Endodermal cell (in vitro differentiated cells): ENCODE measurements around the gene ZNF511. TPM values are rescaled to one million over a fixed set of nuclear protein-coding genes. Genes with fewer than 3 reads are reported as not detected.
A peak's percentile ranks its signal among the peaks of the same experiment; 100 is the strongest.

Experiments used
- DNase-seq: peaks from one replicate; pipeline ENCODE4 v3.0.0-alpha.2; 2017
- H3K27ac ChIP-seq: 2 replicates; pipeline ENCODE4 v1.5.1; 2013; ENCODE audit warnings: mild to moderate bottlenecking, low read depth, low read length, moderate library complexity
- H3K27me3 ChIP-seq: 2 replicates; pipeline ENCODE4 v1.6.1; 2013; ENCODE audit warnings: mild to moderate bottlenecking, low read length, moderate library complexity; ENCODE audit not compliant: insufficient read depth, control insufficient read depth, poor library complexity, severe bottlenecking
- H3K36me3 ChIP-seq: 2 replicates; pipeline ENCODE4 v1.7.0; 2013; ENCODE audit warnings: mild to moderate bottlenecking, low read length, moderate library complexity; ENCODE audit not compliant: control insufficient read depth, insufficient read depth
- H3K4me1 ChIP-seq: one replicate; pipeline ENCODE4 v1.7.0; 2013; ENCODE audit warnings: low read length; ENCODE audit not compliant: control insufficient read depth, insufficient read depth
- H3K4me3 ChIP-seq: 2 replicates; pipeline ENCODE4 v1.5.1; 2013; ENCODE audit warnings: mild to moderate bottlenecking, low read length, moderate library complexity
- H3K9ac ChIP-seq: 2 replicates; pipeline ENCODE4 v1.6.1; 2013; ENCODE audit warnings: mild to moderate bottlenecking, low read length, moderate library complexity; ENCODE audit not compliant: poor library complexity, severe bottlenecking; ENCODE audit errors: extremely low read depth
- H3K9me3 ChIP-seq: 2 replicates; pipeline ENCODE4 v1.6.1; 2013; ENCODE audit warnings: mild to moderate bottlenecking, low read length, moderate library complexity; ENCODE audit not compliant: control insufficient read depth
- H3K27ac Mint-ChIP-seq: 2 replicates; pipeline ENCODE4 v1.8.0; 2020; ENCODE audit warnings: mixed read lengths
- H3K27me3 Mint-ChIP-seq: 2 replicates; pipeline ENCODE4 v1.8.0; 2021; ENCODE audit warnings: mild to moderate bottlenecking, mixed read lengths; ENCODE audit not compliant: insufficient read depth
- H3K36me3 Mint-ChIP-seq: 2 replicates; pipeline ENCODE4 v1.8.0; 2020; ENCODE audit warnings: low read depth, mixed read lengths
- H3K4me1 Mint-ChIP-seq: 2 replicates; pipeline ENCODE4 v1.8.0; 2020; ENCODE audit warnings: mixed read lengths
- H3K4me3 Mint-ChIP-seq: 2 replicates; pipeline ENCODE4 v1.8.0; 2020; ENCODE audit warnings: mild to moderate bottlenecking, moderate library complexity, mixed read lengths
- H3K9me3 Mint-ChIP-seq: 2 replicates; pipeline ENCODE4 v1.8.0; 2020; ENCODE audit warnings: mild to moderate bottlenecking, mixed read lengths
- CTCF ChIP-seq: fragments of 200-600 bp; sonication (generic); conservative IDR thresholded peaks from 2 replicates; pipeline ENCODE4 v1.5.0; 2021; ENCODE audit warnings: antibody characterized with exemption, mild to moderate bottlenecking
- WGBS, 2 experiments: methylation state at CpG; one replicate each; pipeline versions ENCODE4 v1.1.5 to v1.1.7; 2013; ENCODE audit warnings: missing lambda C conversion rate in 2 of 2, mixed read lengths in 1 of 2; ENCODE audit not compliant: insufficient coverage in 1 of 2, insufficient read length in 1 of 2; 5-methylcytosine and 5-hydroxymethylcytosine counted together
- total RNA-seq, 2 donors: library from RNA; stranded (reverse); fragmentation: NEBNext Ultra II Directional in 1 of 2; extraction: Animal tissue kit (Norgen Biotek cat#: 25700) in 1 of 2; gene quantifications; 2 replicates in 1 of 2; 3 replicates in 1 of 2; pipeline ENCODE4 v1.2.1, GENCODE V29; 2021

Gene ZNF511
- total RNA-seq, 2 donors from 2014 or later, result 48.1 to 57.6 TPM

GRCh38 chr10:133350283-133350949 is 41.7 kb downstream of the ZNF511 start:
- Mint-ChIP-seq H3K4me1 (peaks cover 7% of the 10 kb centered on the region), H3K36me3 (peaks cover under 1% of the 10 kb centered on the region), H3K4me3 (no peak overlapping the region), H3K27me3 (peaks cover 7% of the 10 kb centered on the region), H3K27ac (no peak overlapping the region), H3K9me3 (no peaks in the 10 kb centered on the region)
- 87 to 90% methylated on average over 7 to 12 of the region's 12 CpGs for WGBS, 2 experiments
- no peak overlapping the region for H3K4me3 ChIP-seq
- H3K27ac ChIP-seq, result no peak overlapping the region
- H3K27me3 ChIP-seq, result no peaks in the 10 kb centered on the region
- H3K36me3 ChIP-seq, result peaks cover 11% of the 10 kb centered on the region
- no peak for TF ChIP-seq CTCF
- no peak for DNase-seq
- no peaks in the 10 kb centered on the region for H3K4me1 ChIP-seq
- H3K9ac ChIP-seq, result no peak overlapping the region
- H3K9me3 ChIP-seq, result no peaks in the 10 kb centered on the region

GRCh38 chr10:133350950-133351329 is 42.2 kb downstream of the ZNF511 start:
- Histone ChIP-seq H3K9ac (no peak overlapping the region), H3K27me3 (no peaks in the 10 kb centered on the region), H3K4me1 (peaks cover 3% of the 10 kb centered on the region), H3K27ac (no peak overlapping the region), H3K36me3 (peaks cover 14% of the 10 kb centered on the region), H3K9me3 (no peaks in the 10 kb centered on the region), H3K4me3 (no peak overlapping the region)
- H3K27ac Mint-ChIP-seq, result no peak overlapping the region
- H3K9me3 Mint-ChIP-seq, result no peaks in the 10 kb centered on the region
- H3K4me1 Mint-ChIP-seq, result peaks cover 7% of the 10 kb centered on the region
- 81 to 86% methylated on average over 5 to 13 of the region's 13 CpGs for WGBS, 2 experiments
- TF ChIP-seq CTCF, result no peak
- DNase-seq, result no peak
- H3K36me3 Mint-ChIP-seq, result peaks cover 3% of the 10 kb centered on the region
- no peak overlapping the region for H3K4me3 Mint-ChIP-seq
- peaks cover 2% of the 10 kb centered on the region for H3K27me3 Mint-ChIP-seq

GRCh38 chr10:133351408-133352318 is 42.9 kb downstream of the ZNF511 start:
- peak; percentile 84 for DNase-seq
- Histone ChIP-seq H3K9ac (no peak overlapping the region), H3K27me3 (no peaks in the 10 kb centered on the region), H3K4me3 (no peak overlapping the region), H3K9me3 (no peaks in the 10 kb centered on the region), H3K27ac (no peak overlapping the region), H3K36me3 (peaks cover 14% of the 10 kb centered on the region), H3K4me1 (peaks cover 8% of the 10 kb centered on the region)
- Mint-ChIP-seq H3K27me3 (peaks cover 2% of the 10 kb centered on the region), H3K36me3 (peaks cover 3% of the 10 kb centered on the region), H3K27ac (no peak overlapping the region), H3K4me3 (no peak overlapping the region), H3K9me3 (no peaks in the 10 kb centered on the region), H3K4me1 (peaks cover 7% of the 10 kb centered on the region)
- WGBS, 2 experiments, result 75 to 78% methylated on average over 13 to 24 of the region's 24 CpGs
- peak; percentile 46 for TF ChIP-seq CTCF
